ENCODE measurements around the gene NOC4L. TPM values are rescaled to one million over a fixed set of nuclear protein-coding genes. Genes with fewer than 3 reads are reported as not detected.

Gene NOC4L
- total RNA-seq, 3 donors from 2014 or later (not counting 1 experiment from before 2014, with no cell fraction given), result 21.0 to 30.2 (median 21.7) TPM

- intact Hi-C loops (cut with micrococcal nuclease), result no loop called here
- DNase-seq (no peak), ATAC-seq (no peak)
- H3K27me3 Mint-ChIP-seq (ENCODE audit: low read depth in 2 of 2), result peaks cover 0 to 2% of the 10 kb centered on the region in 2 donors
- no peak overlapping the region for H3K4me3 Mint-ChIP-seq
- H3K4me3 ChIP-seq (ENCODE audit: low read length), result no peak overlapping the region
- no peaks in the 10 kb centered on the region for H3K4me1 Mint-ChIP-seq
- no peaks in the 10 kb centered on the region for H3K9me3 Mint-ChIP-seq
- no peak for TF ChIP-seq CTCF (IDR thresholded peaks at IDR 0.05)
- H3K36me3 Mint-ChIP-seq, result no peaks in the 10 kb centered on the region
- no peaks in the 10 kb centered on the region for H3K36me3 ChIP-seq (ENCODE audit: control insufficient read depth, insufficient read depth, low read length)
- H3K27me3 ChIP-seq (ENCODE audit: control insufficient read depth, insufficient read depth, low read length), result no peaks in the 10 kb centered on the region
- no peaks in the 10 kb centered on the region for H3K4me1 ChIP-seq (ENCODE audit: control insufficient read depth, insufficient read depth, low read length)
- H3K27ac ChIP-seq (ENCODE audit: low read length), result no peak overlapping the region
- 90% methylated on average over 43 of the region's 44 CpGs for WGBS (ENCODE audit: insufficient coverage)
- H3K27ac Mint-ChIP-seq, result no peak overlapping the region
- peaks cover 14% of the 10 kb centered on the region for H3K9me3 ChIP-seq (ENCODE audit: control insufficient read depth, insufficient read depth, low read length)
These were observed 53.5 kb downstream of the NOC4L start for GRCh38 chr12:132197581-132198354.

GRCh38 chr12:132199101-132199500, 54.8 kb downstream of the NOC4L start:
- H3K4me1 Mint-ChIP-seq, result no peaks in the 10 kb centered on the region
- ATAC-seq (no peak), DNase-seq (no peak)
- Histone ChIP-seq H3K9me3 (ENCODE audit: control insufficient read depth, insufficient read depth, low read length) (peaks cover 5% of the 10 kb centered on the region), H3K27me3 (ENCODE audit: control insufficient read depth, insufficient read depth, low read length) (peaks cover 1% of the 10 kb centered on the region), H3K4me1 (ENCODE audit: control insufficient read depth, insufficient read depth, low read length) (no peaks in the 10 kb centered on the region), H3K4me3 (ENCODE audit: low read length) (no peak overlapping the region), H3K27ac (ENCODE audit: low read length) (no peak overlapping the region), H3K36me3 (ENCODE audit: control insufficient read depth, insufficient read depth, low read length) (no peaks in the 10 kb centered on the region)
- no peak overlapping the region for H3K4me3 Mint-ChIP-seq
- 84% methylated on average over 18 of the region's 18 CpGs for WGBS (ENCODE audit: insufficient coverage)
- H3K27me3 Mint-ChIP-seq (ENCODE audit: low read depth in 2 of 2), result peaks cover 2 to 3% of the 10 kb centered on the region in 2 donors
- no peaks in the 10 kb centered on the region for H3K9me3 Mint-ChIP-seq
- H3K36me3 Mint-ChIP-seq, result no peaks in the 10 kb centered on the region
- intact Hi-C loops (cut with micrococcal nuclease), result no loop called here
- H3K27ac Mint-ChIP-seq, result no peak overlapping the region
- no peak for TF ChIP-seq CTCF (IDR thresholded peaks at IDR 0.05)

GRCh38 chr12:132199526-132200319, 55.5 kb downstream of the NOC4L start:
- intact Hi-C loops (cut with micrococcal nuclease), result no loop called here
- Histone ChIP-seq H3K27me3 (ENCODE audit: control insufficient read depth, insufficient read depth, low read length) (peaks cover 5% of the 10 kb centered on the region), H3K27ac (ENCODE audit: low read length) (no peak overlapping the region), H3K36me3 (ENCODE audit: control insufficient read depth, insufficient read depth, low read length) (no peaks in the 10 kb centered on the region), H3K4me3 (ENCODE audit: low read length) (no peak overlapping the region), H3K4me1 (ENCODE audit: control insufficient read depth, insufficient read depth, low read length) (no peaks in the 10 kb centered on the region), H3K9me3 (ENCODE audit: control insufficient read depth, insufficient read depth, low read length) (no peaks in the 10 kb centered on the region)
- no peaks in the 10 kb centered on the region for H3K36me3 Mint-ChIP-seq
- 84% methylated on average over 24 of the region's 24 CpGs for WGBS (ENCODE audit: insufficient coverage)
- H3K27me3 Mint-ChIP-seq (ENCODE audit: low read depth in 2 of 2), result peaks cover 9% of the 10 kb centered on the region in 2 donors
- no peaks in the 10 kb centered on the region for H3K9me3 Mint-ChIP-seq
- H3K4me3 Mint-ChIP-seq, result no peak overlapping the region
- no peaks in the 10 kb centered on the region for H3K4me1 Mint-ChIP-seq
- H3K27ac Mint-ChIP-seq, result no peak overlapping the region
- DNase-seq (no peak), ATAC-seq (no peak)
- no peak for TF ChIP-seq CTCF (IDR thresholded peaks at IDR 0.05)
